Hematopoietic multipotent progenitor cell treated with erythropoietin and hydrocortisone succinate and interleukin-3 and kit ligand, for 15 days (in vitro differentiated cells): ENCODE results near the gene LATS2.
A peak's percentile ranks its signal among the peaks of the same experiment; 100 is the strongest.

Source experiments
- DNase-seq: peaks from one replicate; pipeline ENCODE4 v3.0.0-alpha.2; 2015; ENCODE audit warnings: low spot score

LATS2 gene

DNA sequence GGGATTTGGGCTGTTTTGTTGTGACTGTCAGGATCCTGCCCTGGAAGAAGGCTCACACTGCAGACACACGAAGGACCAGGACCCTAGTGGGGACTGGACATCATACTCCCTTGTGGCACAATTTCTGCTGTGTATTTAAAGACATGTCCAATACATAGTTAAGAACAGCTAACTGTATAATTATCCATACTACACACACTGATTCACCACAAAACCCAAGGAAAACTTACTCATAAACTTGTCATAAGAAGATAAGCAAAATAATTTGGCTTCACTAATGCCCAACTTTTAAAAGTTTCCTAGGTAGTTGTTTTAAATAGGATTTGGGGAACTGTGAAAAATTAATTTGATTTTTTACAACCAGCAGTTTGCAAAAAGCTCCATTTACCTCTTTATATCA is 46.1 kb downstream of the LATS2 start:
- DNase-seq, result no peak

DNA sequence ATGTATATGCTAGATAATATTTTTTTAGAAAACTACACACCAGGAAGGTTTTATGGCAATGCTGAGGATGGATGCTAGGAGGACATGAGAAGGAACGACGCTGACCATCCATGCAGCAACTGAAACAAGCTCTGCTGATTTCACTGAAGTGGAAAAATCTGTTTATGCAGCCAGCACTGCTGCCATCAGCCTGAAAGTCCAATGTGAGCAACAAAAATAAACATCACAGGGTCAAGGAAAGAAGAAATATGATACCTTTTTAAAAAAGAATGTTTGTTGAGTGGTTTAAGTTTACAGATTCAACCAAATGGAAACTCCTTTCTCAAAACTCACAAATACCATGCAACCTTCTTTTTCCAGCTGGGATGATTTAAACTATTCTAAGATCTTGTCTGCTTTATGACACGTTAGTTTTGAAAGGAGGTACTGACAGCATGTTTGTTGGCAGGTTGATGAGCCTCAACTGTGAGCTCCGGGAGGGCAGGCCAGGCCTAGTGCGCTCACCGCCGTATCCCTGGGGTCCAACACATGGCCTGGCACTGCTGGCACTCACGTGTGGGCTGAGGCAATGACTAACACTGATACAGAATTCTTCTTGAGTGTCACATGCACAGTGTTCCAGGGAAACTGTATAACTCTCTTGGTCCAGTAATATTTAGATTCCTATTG is 46.8 kb downstream of the LATS2 start:
- DNase-seq, result no peak

DNA sequence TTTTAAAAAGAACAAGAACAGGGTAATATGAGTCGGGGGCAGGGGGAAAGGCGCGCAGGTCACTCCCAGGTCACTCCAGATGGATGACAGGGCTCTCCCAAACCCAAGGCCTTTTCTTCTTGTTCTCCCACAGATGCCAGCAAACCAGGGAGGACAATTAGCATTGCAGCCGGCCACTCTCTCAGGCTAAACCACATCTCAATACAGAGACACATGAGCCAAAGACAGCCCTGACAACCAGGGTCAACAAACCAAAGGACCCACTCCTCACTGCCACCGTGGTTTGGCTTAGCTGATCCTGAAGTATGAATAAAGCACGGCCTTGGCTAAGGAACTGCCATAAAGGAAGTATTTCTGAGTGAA is 47.3 kb downstream of the LATS2 start:
- no peak for DNase-seq

DNA sequence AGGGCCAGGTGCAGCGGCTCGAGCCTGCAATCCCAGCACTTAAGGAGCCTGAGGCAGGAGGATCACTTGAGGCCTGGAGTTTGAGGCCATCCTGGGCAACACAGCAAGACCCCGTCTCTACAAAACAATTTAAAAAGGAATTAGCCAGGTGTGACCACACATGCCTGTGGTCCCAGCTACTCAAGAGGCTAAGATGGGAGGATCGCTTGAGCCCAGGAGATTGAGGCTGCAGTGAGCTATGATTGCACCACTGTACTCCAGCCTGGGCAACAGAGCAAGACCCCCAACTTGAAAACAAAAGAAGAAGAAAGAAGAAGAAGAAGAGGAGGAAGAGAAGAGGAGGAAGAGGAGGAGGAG is 47.7 kb downstream of the LATS2 start:
- no peak for DNase-seq

GRCh38 chr13:21012841-21013681 is 48.3 kb downstream of the LATS2 start:
- DNase-seq, result no peak

DNA sequence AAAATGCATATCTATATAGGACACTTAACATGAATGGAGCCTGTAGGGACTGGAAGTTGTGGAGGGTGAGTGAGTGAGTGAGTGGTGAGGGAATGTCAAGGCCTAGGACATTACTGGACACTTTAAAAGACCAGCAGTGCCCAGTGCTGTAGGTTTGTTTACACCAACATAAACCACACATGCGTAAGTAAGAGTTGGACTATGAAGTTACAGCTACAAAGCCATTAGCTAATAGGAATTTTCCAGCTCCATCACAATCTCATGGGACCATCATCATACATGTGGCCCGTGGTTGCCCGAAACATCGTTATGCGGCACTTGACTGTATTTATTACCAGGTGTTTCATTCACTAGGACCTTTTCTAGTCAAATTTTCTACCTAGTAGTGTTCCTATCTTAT is 49.2 kb downstream of the LATS2 start:
- DNase-seq, result no peak

DNA sequence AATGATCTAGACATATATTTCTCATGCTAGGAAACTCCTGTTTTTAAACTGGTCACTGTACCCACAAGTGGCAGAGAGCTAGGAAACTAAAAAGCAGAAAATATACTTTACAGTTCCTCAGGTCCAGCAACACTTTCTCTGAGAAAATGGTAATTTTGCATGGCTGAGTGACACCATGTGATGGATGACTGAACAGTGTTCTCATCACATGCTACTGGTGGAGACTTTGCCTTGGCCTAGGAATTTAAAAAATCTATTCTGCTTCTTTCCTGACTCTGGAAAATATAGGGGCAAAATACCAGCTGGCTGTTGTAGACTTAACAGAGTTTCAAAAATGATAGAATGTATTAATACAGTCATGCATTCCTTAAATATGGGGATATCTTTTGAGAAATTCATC is 50.0 kb downstream of the LATS2 start:
- DNase-seq, result no peak

GRCh38 chr13:21010621-21011020 is 50.8 kb downstream of the LATS2 start:
- DNase-seq, result peak; percentile 12

DNA sequence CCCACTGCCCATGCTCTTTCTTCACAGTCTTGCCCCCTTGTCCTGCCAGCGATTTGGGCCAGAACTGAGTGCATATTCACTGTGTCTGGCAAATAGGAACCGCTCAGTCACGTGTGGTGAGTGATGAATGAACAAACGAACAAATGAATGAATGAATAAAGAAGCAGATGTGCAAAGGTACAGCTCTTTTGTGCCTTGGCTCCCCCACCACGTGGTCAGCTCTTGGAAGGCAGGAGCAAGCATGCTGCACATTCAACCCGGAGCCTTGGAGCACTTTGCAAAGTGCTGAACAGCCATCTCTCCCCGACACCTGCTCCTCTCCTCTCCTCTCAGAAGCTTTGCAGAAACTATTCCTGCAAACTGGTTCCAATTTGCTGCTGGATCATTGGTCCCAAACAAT is 52.4 kb downstream of the LATS2 start:
- no peak for DNase-seq

DNA sequence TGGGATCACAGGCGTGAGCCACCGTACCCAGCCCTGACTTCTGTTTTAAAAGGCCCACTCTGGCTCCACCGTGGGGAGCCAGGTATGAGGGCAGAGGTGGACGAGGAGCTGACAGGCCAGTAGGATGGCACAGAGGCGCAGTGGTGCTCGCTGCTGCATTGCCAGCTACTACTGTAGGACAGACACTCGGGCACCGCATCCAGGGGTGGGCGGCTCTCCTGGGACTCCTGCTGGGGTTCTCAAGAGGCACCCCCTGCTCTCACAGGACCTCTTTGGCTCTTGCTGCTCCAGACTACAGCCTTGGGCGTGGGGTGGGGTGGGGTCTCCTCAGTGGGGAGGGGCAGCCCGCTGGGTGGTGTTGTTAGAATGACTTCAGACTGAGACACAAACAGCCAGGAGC is 53.4 kb downstream of the LATS2 start:
- DNase-seq, result no peak

DNA sequence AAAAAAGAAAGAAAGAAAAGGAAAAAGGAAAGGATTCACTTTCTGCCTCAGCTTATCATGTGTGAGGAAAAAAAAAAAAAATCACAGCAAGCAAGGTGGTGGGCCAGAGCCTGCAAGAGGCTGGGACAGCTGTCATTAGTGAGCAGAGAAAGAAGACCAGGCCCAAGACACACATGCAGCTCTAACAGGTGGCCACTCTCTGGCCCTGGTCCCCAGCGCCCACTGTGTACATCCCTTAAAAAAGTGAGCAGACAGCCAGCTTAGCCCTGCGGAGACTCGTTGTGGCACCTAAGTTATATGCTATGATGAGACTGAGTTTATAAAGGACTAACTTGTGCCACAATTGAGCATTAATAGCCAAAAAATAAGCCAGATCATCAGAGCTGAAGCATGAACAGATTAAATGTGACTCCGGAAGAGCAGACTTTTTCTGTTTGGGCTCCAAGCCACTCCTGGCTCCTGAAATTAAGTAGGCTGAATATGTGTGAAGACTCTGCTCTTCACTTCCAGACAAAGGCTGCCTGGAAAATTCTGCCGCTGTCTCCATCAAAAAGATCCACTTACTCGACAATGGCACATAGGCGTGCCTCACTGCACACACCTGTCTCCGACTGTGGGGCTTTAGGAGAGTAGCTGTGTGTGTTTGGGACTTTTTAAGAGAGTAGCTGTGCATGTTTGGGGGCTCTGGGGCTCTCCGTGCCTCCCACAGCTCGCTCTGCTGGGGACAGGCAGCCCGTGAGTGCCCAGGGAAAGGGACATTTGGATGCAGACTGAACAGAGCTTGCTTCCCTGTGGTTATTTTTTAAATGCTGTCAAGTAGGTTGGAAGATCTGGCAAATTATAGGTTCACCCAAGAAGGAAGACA is 55.0 kb downstream of the LATS2 start:
- no peak for DNase-seq

- DNase-seq, result no peak
These were observed 56.2 kb downstream of the LATS2 start for GRCh38 chr13:21005193-21005592.

- no peak for DNase-seq
These were observed 59.9 kb downstream of the LATS2 start for GRCh38 chr13:21001471-21001870.

GRCh38 chr13:21000647-21001046 is 60.7 kb downstream of the LATS2 start:
- DNase-seq, result no peak

DNA sequence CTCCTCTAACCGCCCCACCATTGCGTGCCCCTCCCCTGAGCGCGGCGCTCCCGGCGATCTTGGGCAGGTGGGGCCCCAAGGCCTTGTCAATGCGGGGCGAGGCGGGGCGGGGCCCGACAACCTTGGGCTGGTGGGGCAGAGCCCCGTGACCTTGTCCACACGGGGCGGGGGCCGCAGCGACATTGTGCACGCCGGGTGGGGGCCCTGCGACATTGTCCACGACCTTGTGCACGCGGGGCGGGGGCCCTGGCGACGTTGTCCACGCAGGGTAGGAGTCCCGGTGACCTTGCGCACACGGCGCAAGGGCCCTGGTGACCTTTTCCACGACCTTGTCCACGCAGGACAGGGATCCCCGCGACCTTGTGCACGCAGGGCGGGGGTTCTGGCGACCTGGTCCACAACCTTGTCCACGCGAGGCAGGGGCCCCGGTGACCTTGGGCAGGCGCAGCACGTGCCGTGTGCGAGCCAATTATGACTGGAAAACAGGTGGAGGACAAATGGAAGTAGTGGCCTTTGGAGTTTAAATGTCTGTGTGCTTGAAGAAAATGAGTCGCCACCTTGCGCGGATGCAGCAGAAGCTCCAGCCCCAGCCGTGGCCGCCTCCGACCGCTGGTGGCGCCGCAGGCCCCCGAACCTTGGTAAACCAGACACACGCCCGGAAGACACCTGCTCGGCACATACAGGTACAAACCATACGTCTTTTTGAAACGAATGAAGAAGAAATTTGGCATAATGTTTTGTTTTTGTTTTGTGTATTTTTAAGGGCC is 62.6 kb downstream of the LATS2 start:
- DNase-seq, result no peak

DNA sequence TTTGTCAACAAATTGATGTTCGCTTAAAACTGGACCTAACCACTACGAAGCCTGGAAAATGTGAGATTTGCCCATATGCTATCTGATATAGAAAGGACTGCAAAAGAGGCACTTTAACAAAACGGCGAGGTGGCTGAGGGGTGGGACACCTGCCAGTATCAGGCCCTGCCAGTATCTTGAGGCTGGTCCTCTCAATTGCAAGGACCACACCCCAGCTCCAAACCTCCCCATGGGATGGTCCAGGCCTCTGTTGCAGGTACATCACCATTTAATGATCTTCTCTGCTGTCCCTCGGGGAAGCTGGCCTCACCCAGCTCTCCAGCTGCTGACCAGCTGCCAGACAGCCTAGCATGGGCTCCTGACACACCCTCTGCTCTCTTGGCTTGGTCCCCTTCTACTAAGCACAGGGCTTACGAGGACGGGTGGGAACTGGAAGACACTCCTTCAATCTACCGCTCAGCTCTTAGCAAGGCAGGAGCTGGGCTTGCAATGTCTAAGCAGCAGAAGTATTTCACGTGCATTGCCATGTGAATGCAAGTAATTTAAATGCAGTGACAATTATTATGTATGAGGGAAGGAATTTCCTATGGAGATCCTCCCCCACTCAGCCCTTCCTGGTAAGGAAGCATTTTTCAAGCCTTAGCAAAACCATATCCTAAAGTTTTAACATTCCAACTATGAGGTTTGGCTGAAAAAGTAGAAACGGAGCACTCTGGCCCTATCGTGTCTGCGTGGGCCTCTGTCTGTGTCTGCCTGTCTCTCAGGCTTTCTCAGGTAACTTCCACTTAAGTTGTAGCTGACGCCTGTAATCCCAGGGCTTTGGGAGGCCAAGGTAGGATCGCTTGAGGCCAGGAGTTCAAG is 63.9 kb downstream of the LATS2 start:
- no peak for DNase-seq

- peak; percentile 64 for DNase-seq
These were observed 66.0 kb downstream of the LATS2 start for GRCh38 chr13:20995245-20995838.

DNA sequence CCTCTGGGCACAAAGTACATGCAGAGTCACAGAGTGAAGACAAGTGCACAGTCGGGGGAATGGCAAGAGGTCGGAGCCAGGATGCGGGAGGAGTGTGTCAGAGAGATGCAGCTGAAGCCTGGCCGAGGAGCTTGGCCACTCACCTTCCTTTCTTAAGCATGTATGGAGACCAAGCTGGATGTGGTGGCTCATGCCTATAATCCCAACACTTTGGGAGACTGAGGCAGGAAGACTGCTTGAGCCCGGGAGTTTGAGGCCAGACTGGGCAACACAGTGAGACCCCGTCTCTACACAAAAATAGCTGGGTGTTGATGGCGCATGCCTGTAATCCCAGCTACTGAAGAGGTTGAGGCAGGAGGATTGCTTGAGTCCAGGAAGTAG is 67.0 kb downstream of the LATS2 start:
- DNase-seq, result no peak

- DNase-seq, result peak; percentile 19
These were observed 67.5 kb downstream of the LATS2 start for GRCh38 chr13:20993661-20994440.

DNA sequence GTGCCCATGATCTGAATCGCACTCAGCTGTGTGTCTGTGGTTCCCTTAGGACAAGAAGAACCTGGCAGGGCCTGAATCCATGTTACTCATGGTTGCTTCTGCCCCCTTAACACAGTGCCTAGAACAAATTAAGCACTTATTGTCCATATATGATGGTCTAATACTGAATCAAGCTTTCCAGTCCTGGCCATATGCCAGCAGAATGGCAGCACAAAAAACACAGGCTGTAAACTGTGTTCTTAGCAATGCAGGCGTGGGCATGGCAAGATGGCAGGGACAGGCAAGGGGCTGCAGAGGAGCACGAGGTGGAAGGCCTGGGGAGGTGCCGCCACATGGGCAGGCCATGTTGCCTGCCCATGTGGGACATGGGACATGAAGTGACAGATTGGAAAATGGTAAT is 68.2 kb downstream of the LATS2 start:
- DNase-seq, result peak; percentile 11
